ENCODE measurements around the gene KCNMA1. TPM values are rescaled to one million over a fixed set of nuclear protein-coding genes. Genes with fewer than 3 reads are reported as not detected.

Gene KCNMA1
- polyA plus RNA-seq, 1 donor from 2014 or later: 60.8 TPM

DNA sequence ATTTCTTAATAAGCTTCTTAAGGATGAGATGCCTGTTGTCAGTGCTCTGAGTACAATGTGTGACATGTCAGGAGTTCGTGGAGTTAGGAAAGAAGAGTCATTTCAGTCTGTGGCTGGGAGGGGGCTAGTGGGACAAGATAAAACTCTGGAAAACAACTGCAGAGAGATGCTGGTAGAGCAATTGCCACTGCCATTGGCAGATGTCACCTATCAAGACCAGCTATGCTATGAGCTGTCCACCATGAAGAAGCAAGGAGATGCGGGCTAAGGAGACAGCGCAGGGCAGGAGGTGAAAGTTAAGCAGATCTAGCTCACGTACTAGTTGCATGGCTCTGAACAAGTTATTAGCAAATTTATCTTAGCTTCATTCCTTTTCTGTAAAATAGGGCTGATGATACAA, 756.7 kb downstream of the KCNMA1 start (continued):
- TF ChIP-seq, protein P1, sequence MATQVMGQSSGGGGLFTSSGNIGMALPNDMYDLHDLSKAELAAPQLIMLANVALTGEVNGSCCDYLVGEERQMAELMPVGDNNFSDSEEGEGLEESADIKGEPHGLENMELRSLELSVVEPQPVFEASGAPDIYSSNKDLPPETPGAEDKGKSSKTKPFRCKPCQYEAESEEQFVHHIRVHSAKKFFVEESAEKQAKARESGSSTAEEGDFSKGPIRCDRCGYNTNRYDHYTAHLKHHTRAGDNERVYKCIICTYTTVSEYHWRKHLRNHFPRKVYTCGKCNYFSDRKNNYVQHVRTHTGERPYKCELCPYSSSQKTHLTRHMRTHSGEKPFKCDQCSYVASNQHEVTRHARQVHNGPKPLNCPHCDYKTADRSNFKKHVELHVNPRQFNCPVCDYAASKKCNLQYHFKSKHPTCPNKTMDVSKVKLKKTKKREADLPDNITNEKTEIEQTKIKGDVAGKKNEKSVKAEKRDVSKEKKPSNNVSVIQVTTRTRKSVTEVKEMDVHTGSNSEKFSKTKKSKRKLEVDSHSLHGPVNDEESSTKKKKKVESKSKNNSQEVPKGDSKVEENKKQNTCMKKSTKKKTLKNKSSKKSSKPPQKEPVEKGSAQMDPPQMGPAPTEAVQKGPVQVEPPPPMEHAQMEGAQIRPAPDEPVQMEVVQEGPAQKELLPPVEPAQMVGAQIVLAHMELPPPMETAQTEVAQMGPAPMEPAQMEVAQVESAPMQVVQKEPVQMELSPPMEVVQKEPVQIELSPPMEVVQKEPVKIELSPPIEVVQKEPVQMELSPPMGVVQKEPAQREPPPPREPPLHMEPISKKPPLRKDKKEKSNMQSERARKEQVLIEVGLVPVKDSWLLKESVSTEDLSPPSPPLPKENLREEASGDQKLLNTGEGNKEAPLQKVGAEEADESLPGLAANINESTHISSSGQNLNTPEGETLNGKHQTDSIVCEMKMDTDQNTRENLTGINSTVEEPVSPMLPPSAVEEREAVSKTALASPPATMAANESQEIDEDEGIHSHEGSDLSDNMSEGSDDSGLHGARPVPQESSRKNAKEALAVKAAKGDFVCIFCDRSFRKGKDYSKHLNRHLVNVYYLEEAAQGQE (IDR thresholded peaks at IDR 0.05; ENCODE audit: borderline replicate concordance): no peak

DNA sequence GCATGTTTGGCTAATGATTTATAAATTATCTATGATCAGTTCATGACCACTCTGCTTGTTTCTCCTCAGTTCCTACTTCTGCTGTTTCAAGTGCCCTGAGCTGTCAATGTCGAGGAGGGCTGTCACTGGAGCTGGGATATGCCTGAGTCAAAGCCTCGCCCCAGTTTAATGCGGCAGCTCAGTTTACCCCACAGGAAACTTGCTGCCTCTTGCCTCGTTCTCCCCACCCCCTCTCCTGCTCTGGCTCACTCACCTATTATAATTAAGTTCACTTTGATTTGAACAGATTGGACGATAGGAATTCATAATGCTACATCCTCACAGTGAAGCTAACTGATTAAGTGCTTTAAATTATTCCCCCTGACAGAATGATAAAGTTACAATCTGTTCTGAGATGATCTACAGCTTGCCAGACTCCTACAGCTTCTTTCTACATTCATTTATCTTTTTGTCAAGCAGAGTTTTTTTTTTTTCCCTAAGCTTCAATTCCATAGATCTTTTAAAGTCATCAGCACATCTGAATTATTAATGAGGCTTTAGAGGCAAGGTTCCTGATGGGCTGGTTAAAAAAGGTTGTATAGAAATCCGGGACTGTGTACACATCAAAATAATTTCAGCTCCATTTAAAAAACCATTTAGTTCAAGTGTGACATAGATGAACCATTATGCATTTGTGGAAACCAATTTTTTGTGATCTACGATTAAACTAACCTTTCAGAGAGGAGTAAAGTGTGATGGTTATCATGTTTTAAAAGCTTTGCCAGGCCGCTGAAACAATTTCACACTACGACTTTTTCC, 758.3 kb downstream of the KCNMA1 start:
- H2AFZ ChIP-seq (ENCODE audit: low read depth, low read length): no peak overlapping the region
- H3K79me2 ChIP-seq (replicated peaks; ENCODE audit: insufficient read depth, low read length): no peaks in the 10 kb centered on the region
- H3K27me3 ChIP-seq (ENCODE audit: insufficient read depth, low read depth, low read length): no peaks in the 10 kb centered on the region
- peaks cover 6% of the 10 kb centered on the region for H3F3A ChIP-seq (ENCODE audit: insufficient read depth, low read length, poor library complexity, severe bottlenecking)
- peak overlapping the region; percentile 12 for H3K4me3 ChIP-seq (ENCODE audit: low read length)
- no peaks in the 10 kb centered on the region for H3K36me3 ChIP-seq (ENCODE audit: insufficient read depth, low read length)
- peak overlapping the region; percentile 4 for H3K4me2 ChIP-seq (ENCODE audit: low read length)
- H4K20me1 ChIP-seq (ENCODE audit: insufficient read depth): no peaks in the 10 kb centered on the region
- no peaks in the 10 kb centered on the region for H3K9me2 ChIP-seq (ENCODE audit: insufficient read depth, low read length)
- H3K9ac ChIP-seq (ENCODE audit: low read length): peak overlapping the region; percentile 3
- peak overlapping the region; percentile 57 for H3K27ac ChIP-seq (ENCODE audit: low read length)
- no peaks in the 10 kb centered on the region for H3K9me3 ChIP-seq (ENCODE audit: low read length)
- TF ChIP-seq EP300 (conservative IDR thresholded peaks at IDR 0.05; ENCODE audit: poor library complexity, severe bottlenecking) (no peak), TAF1 (IDR thresholded peaks at IDR 0.05; ENCODE audit: low read depth) (no peak), POLR2AphosphoS5 (IDR thresholded peaks at IDR 0.05) (no peak), EZH2 (IDR thresholded peaks at IDR 0.05; ENCODE audit: borderline replicate concordance, insufficient read depth, low read length, poor library complexity, severe bottlenecking) (no peak), SMC3 (conservative IDR thresholded peaks at IDR 0.05; ENCODE audit: poor library complexity) (no peak), RAD21 (conservative IDR thresholded peaks at IDR 0.05) (no peak), MXI1 (conservative IDR thresholded peaks at IDR 0.05; ENCODE audit: poor library complexity, severe bottlenecking) (no peak)
- TF ChIP-seq, protein P1 (IDR thresholded peaks at IDR 0.05; ENCODE audit: borderline replicate concordance): no peak
- TF ChIP-seq, protein P2, sequence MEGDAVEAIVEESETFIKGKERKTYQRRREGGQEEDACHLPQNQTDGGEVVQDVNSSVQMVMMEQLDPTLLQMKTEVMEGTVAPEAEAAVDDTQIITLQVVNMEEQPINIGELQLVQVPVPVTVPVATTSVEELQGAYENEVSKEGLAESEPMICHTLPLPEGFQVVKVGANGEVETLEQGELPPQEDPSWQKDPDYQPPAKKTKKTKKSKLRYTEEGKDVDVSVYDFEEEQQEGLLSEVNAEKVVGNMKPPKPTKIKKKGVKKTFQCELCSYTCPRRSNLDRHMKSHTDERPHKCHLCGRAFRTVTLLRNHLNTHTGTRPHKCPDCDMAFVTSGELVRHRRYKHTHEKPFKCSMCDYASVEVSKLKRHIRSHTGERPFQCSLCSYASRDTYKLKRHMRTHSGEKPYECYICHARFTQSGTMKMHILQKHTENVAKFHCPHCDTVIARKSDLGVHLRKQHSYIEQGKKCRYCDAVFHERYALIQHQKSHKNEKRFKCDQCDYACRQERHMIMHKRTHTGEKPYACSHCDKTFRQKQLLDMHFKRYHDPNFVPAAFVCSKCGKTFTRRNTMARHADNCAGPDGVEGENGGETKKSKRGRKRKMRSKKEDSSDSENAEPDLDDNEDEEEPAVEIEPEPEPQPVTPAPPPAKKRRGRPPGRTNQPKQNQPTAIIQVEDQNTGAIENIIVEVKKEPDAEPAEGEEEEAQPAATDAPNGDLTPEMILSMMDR (IDR thresholded peaks at IDR 0.05; ENCODE audit: poor library complexity, severe bottlenecking): no peak

All from neural cell (in vitro differentiated cells).